Sigmoid colon (tissue), 7 donors: Measurements from ENCODE around the gene MXD3. TPM values are rescaled to one million over a fixed set of nuclear protein-coding genes. Genes with fewer than 3 reads are reported as not detected.
"Not testable (repeated sequence)": the region's sequence is repeated elsewhere in the genome, so short reads cannot be mapped to it uniquely, and the experiment has no call there.

Experiments used
- DNase-seq: peaks from one replicate; pipeline ENCODE4 v3.0.0-alpha.2; 2019
- H3K27ac ChIP-seq, 4 donors: fragments of 200-600 bp; sonication (generic); one replicate each; pipeline ENCODE4 v1.5.1; 2016 to 2019; ENCODE audit warnings: mild to moderate bottlenecking in 1 of 4
- H3K27me3 ChIP-seq, 3 donors: fragments of 200-600 bp; sonication (generic); one replicate each; pipeline ENCODE4 v1.5.1; 2019; ENCODE audit warnings: mild to moderate bottlenecking in 1 of 3
- H3K36me3 ChIP-seq, 4 donors: fragments of 200-600 bp; sonication (generic); one replicate each; pipeline ENCODE4 v1.5.1; 2016 to 2019
- H3K4me1 ChIP-seq, 4 donors: fragments of 200-600 bp; sonication (generic); one replicate each; pipeline ENCODE4 v1.5.1; 2017 to 2019
- H3K4me3 ChIP-seq, 4 donors: fragments of 200-600 bp; sonication (generic); one replicate each; pipeline ENCODE4 v1.5.1; 2017 to 2019; ENCODE audit warnings: mild to moderate bottlenecking in 2 of 4, moderate library complexity in 1 of 4
- H3K9me3 ChIP-seq, 4 donors: fragments of 200-600 bp in 3 of 4; sonication (generic) in 3 of 4; one replicate each; pipeline versions ENCODE4 v1.5.1 to v1.6.1; 2013 to 2019
- CTCF ChIP-seq, 4 experiments: fragments of 450-650 bp in 3 of 4; fragments of 200-600 bp in 1 of 4; IDR thresholded peaks; one replicate each; pipeline ENCODE4 v1.5.1; 2016 to 2019; ENCODE audit warnings: antibody characterized with exemption in 4 of 4, mild to moderate bottlenecking in 3 of 4, moderate library complexity in 2 of 4
- EP300 ChIP-seq, 4 donors: sonication (generic); formaldehyde crosslinking; IDR thresholded peaks; one replicate each; pipeline ENCODE4 v1.6.1; 2017; ENCODE audit warnings: antibody characterized with exemption in 4 of 4
- POLR2A ChIP-seq, 2 donors: fragments of 450-650 bp; IDR thresholded peaks; one replicate each; pipeline ENCODE4 v1.6.1; 2016; ENCODE audit warnings: antibody characterized with exemption in 2 of 2, mild to moderate bottlenecking in 2 of 2, moderate library complexity in 2 of 2
- POLR2AphosphoS5 ChIP-seq, 4 donors: sonication (generic); formaldehyde crosslinking; IDR thresholded peaks; one replicate each; pipeline ENCODE4 v1.6.1; 2017; ENCODE audit warnings: antibody characterized with exemption in 4 of 4
- WGBS, 2 donors: extraction: QIAGEN DNeasy Blood & Tissue Kit; methylation state at CpG; one replicate each; pipeline ENCODE4 v1.1.7; 2013; 5-methylcytosine and 5-hydroxymethylcytosine counted together
- intact Hi-C: fragments of 100-400 bp; cut with DNase I; formaldehyde crosslinking; loops from one replicate; pipeline ENCODE4 v1.15.1; 2023
- polyA plus RNA-seq, 3 donors: library from polyadenylated mRNA; stranded (reverse); fragments of 200-250 nt; gene quantifications; one replicate each; pipeline ENCODE4 v1.2.3, GENCODE V29; 2013
- total RNA-seq, 4 donors: library from RNA; depleted of rRNA; stranded (reverse); fragments of >200 nt; gene quantifications; one replicate each; pipeline ENCODE4 v1.1.0, GENCODE V29; 2016
- donor health status: healthy with polysubstance abuse.
- donor health status: Bipolar disorder and iron deficiency.
- donor health status: healthy.

Gene MXD3
- total and polyA plus RNA-seq, 7 donors: 2.1 to 23.8 (median 8.2) TPM

GRCh38 chr5:177264178-177264577, 47.5 kb downstream of the MXD3 start:
- no peak for TF ChIP-seq CTCF (IDR thresholded peaks at IDR 0.05)
- TF ChIP-seq POLR2AphosphoS5 (IDR thresholded peaks at IDR 0.05): no peak
- no peak for TF ChIP-seq EP300 (IDR thresholded peaks at IDR 0.05)
- no peak for TF ChIP-seq POLR2A (IDR thresholded peaks at IDR 0.05)
- DNase-seq: no peak
- WGBS, 2 donors: 92 to 95% methylated on average over 1 of the region's 1 CpG
- Histone ChIP-seq H3K9me3 (no peaks in the 10 kb centered on the region), H3K4me1 (peaks cover 0 to 10% (median 5%) of the 10 kb centered on the region in 4 donors), H3K4me3 (no peak overlapping the region), H3K27me3 (no peaks in the 10 kb centered on the region), H3K27ac (no peak overlapping the region), H3K36me3 (peaks cover 0 to 92% (median 29%) of the 10 kb centered on the region in 4 donors)
- intact Hi-C loops: no loop called here

GRCh38 chr5:177261510-177261909, 50.2 kb downstream of the MXD3 start:
- no peak for DNase-seq
- TF ChIP-seq POLR2AphosphoS5 (IDR thresholded peaks at IDR 0.05) (no peak), EP300 (IDR thresholded peaks at IDR 0.05) (no peak), CTCF (IDR thresholded peaks at IDR 0.05) (no peak)
- H3K4me1 ChIP-seq: peaks cover 0 to 10% (median 5%) of the 10 kb centered on the region in 4 donors
- WGBS, 2 donors: 80 to 93% methylated on average over 1 of the region's 1 CpG
- intact Hi-C loops: no loop called here
- H3K27ac ChIP-seq: no peak overlapping the region
- peaks cover 0 to 88% (median 24%) of the 10 kb centered on the region in 4 donors for H3K36me3 ChIP-seq
- no peak overlapping the region for H3K4me3 ChIP-seq
- no peaks in the 10 kb centered on the region for H3K27me3 ChIP-seq
- H3K9me3 ChIP-seq: no peaks in the 10 kb centered on the region

- intact Hi-C loops: no loop called here
- Histone ChIP-seq H3K4me1 (peaks cover 0 to 10% (median 5%) of the 10 kb centered on the region in 4 donors), H3K27ac (no peak overlapping the region), H3K9me3 (no peaks in the 10 kb centered on the region), H3K36me3 (peaks cover 0 to 88% (median 21%) of the 10 kb centered on the region in 4 donors), H3K27me3 (no peaks in the 10 kb centered on the region), H3K4me3 (no peak overlapping the region)
- 95 to 96% methylated on average over 7 of the region's 7 CpGs for WGBS, 2 donors
- no peak for DNase-seq
- TF ChIP-seq EP300 (IDR thresholded peaks at IDR 0.05) (no peak), CTCF (IDR thresholded peaks at IDR 0.05) (no peak), POLR2AphosphoS5 (IDR thresholded peaks at IDR 0.05) (no peak), POLR2A (IDR thresholded peaks at IDR 0.05) (no peak)
Observed at GRCh38 chr5:177260961-177261360, 50.7 kb downstream of the MXD3 start.

- H3K4me1 ChIP-seq, H3K9me3 ChIP-seq, H3K27me3 ChIP-seq, H3K4me3 ChIP-seq, H3K27ac ChIP-seq, DNase-seq, intact Hi-C loops: not testable (repeated sequence)
- H3K36me3 ChIP-seq: peaks cover 0 to 93% (median 19%) of the 10 kb centered on the region in 4 donors
- WGBS, 2 donors: 96 to 97% methylated on average over 7 of the region's 7 CpGs
Observed at GRCh38 chr5:177258711-177259110, 53.0 kb downstream of the MXD3 start.

Other genes starting within 250 kb of the MXD3 start
- gene FGFR4, start 225.0 kb downstream of the MXD3 start, total RNA-seq: 10 to 100 TPM in 1 of 4 donors, 1 to 10 TPM in 3; 3.0 to 11.8 (median 6.1) TPM
- gene FGFR4, start 225.0 kb downstream of the MXD3 start, polyA plus RNA-seq: 10 to 100 TPM in 1 of 3 donors, 1 to 10 TPM in 2; 4.9 to 45.0 (median 6.6) TPM
- gene NSD1, start 178.1 kb downstream of the MXD3 start, total RNA-seq: 10 to 100 TPM; 34.6 to 41.5 (median 36.5) TPM
- 10 to 100 TPM in 1 of 3 donors, 1 to 10 TPM in 2; 3.0 to 21.1 (median 5.8) TPM for gene NSD1, start 178.1 kb downstream of the MXD3 start, polyA plus RNA-seq
- gene RAB24, start 8.2 kb downstream of the MXD3 start, total RNA-seq: 10 to 100 TPM; 22.3 to 33.6 (median 29.4) TPM
- 10 to 100 TPM; 35.4 to 64.6 (median 50.4) TPM for gene RAB24, start 8.2 kb downstream of the MXD3 start, polyA plus RNA-seq
- 10 to 100 TPM; 59.3 to 64.9 (median 62.4) TPM for gene PRELID1, start 8.1 kb downstream of the MXD3 start, total RNA-seq
- gene PRELID1, start 8.1 kb downstream of the MXD3 start, polyA plus RNA-seq: 100 to 1,000 TPM; 231 to 330 (median 257) TPM
- gene LMAN2, start 39.8 kb upstream of the MXD3 start, total RNA-seq: 100 to 1,000 TPM in 2 of 4 donors, 10 to 100 TPM in 2; 87.5 to 169 (median 98.2) TPM
- 100 to 1,000 TPM in 2 of 3 donors, 10 to 100 TPM in 1; 62.5 to 244 (median 115) TPM for gene LMAN2, start 39.8 kb upstream of the MXD3 start, polyA plus RNA-seq
- gene RGS14, start 46.0 kb upstream of the MXD3 start, total RNA-seq: 10 to 100 TPM in 3 of 4 donors, 1 to 10 TPM in 1; 9.6 to 26.6 (median 16.7) TPM
- gene RGS14, start 46.0 kb upstream of the MXD3 start, polyA plus RNA-seq: 10 to 100 TPM; 12.7 to 21.0 (median 16.2) TPM
- gene SLC34A1, start 72.5 kb upstream of the MXD3 start, total RNA-seq: not detected
- under 1 TPM in 1 of 3 donors, not detected in 2; 0.04 TPM for gene SLC34A1, start 72.5 kb upstream of the MXD3 start, polyA plus RNA-seq
- gene PFN3, start 88.8 kb upstream of the MXD3 start, total RNA-seq: not detected
- gene PFN3, start 88.8 kb upstream of the MXD3 start, polyA plus RNA-seq: not detected
- under 1 TPM in 3 of 4 donors, not detected in 1; 0.36 to 0.83 (median 0.81) TPM for gene F12, start 97.7 kb upstream of the MXD3 start, total RNA-seq
- gene F12, start 97.7 kb upstream of the MXD3 start, polyA plus RNA-seq: 10 to 100 TPM in 1 of 3 donors, 1 to 10 TPM in 2; 3.6 to 14.0 (median 8.1) TPM
- gene GRK6, start 114.8 kb upstream of the MXD3 start, total RNA-seq: 10 to 100 TPM; 16.5 to 29.2 (median 21.3) TPM
- 10 to 100 TPM; 18.7 to 47.9 (median 22.8) TPM for gene GRK6, start 114.8 kb upstream of the MXD3 start, polyA plus RNA-seq
- 1 to 10 TPM in 3 of 4 donors, under 1 TPM in 1; 0.82 to 2.5 (median 1.7) TPM for gene PRR7, start 134.9 kb upstream of the MXD3 start, total RNA-seq
- gene PRR7, start 134.9 kb upstream of the MXD3 start, polyA plus RNA-seq: 1 to 10 TPM in 1 of 3 donors, not detected in 2; 3.7 TPM
- gene DBN1, start 161.7 kb upstream of the MXD3 start, total RNA-seq: 10 to 100 TPM; 54.8 to 100.0 (median 82.3) TPM
- gene DBN1, start 161.7 kb upstream of the MXD3 start, polyA plus RNA-seq: 10 to 100 TPM in 2 of 3 donors, 1 to 10 TPM in 1; 6.0 to 22.2 (median 16.9) TPM
- 100 to 1,000 TPM; 274 to 923 (median 482) TPM for gene PDLIM7, start 185.7 kb upstream of the MXD3 start, total RNA-seq
- gene PDLIM7, start 185.7 kb upstream of the MXD3 start, polyA plus RNA-seq: 10 to 100 TPM in 2 of 3 donors, 1 to 10 TPM in 1; 7.2 to 58.5 (median 14.4) TPM
- gene DOK3, start 197.9 kb upstream of the MXD3 start, total RNA-seq: 1 to 10 TPM; 4.6 to 8.0 (median 6.5) TPM
- gene DOK3, start 197.9 kb upstream of the MXD3 start, polyA plus RNA-seq: 10 to 100 TPM in 1 of 3 donors, 1 to 10 TPM in 2; 3.0 to 20.2 (median 7.2) TPM
- 10 to 100 TPM; 47.8 to 55.1 (median 51.6) TPM for gene DDX41, start 205.1 kb upstream of the MXD3 start, total RNA-seq
- 10 to 100 TPM; 69.7 to 78.4 (median 72.6) TPM for gene DDX41, start 205.1 kb upstream of the MXD3 start, polyA plus RNA-seq
- 10 to 100 TPM; 39.6 to 82.8 (median 43.9) TPM for gene FAM193B, start 242.7 kb upstream of the MXD3 start, total RNA-seq
- 10 to 100 TPM in 2 of 3 donors, 1 to 10 TPM in 1; 9.0 to 87.4 (median 10.2) TPM for gene FAM193B, start 242.7 kb upstream of the MXD3 start, polyA plus RNA-seq